Measurements from ENCODE around the gene FHOD3.
"Not testable (repeated sequence)": the region's sequence is repeated elsewhere in the genome, so short reads cannot be mapped to it uniquely, and the experiment has no call there.

Gene FHOD3

GRCh38 chr18:36546876-36547275, 249.4 kb downstream of the FHOD3 start:
- in situ Hi-C loops (cut with MboI; ENCODE audit: low pct_unique_long_range_greater_than_20kb, low sequenced_read_pairs, unreplicated experiment): no loop called here
- TF ChIP-seq CTCF (IDR thresholded peaks at IDR 0.05; ENCODE audit: extremely low read depth, insufficient read depth, missing control alignments): no peak
- DNase-seq (ENCODE audit: low spot score): no peak

GRCh38 chr18:36547544-36547943, 250.0 kb downstream of the FHOD3 start:
- in situ Hi-C loops (cut with MboI; ENCODE audit: low pct_unique_long_range_greater_than_20kb, low sequenced_read_pairs, unreplicated experiment): no loop called here

GRCh38 chr18:36551274-36551673, 253.8 kb downstream of the FHOD3 start:
- in situ Hi-C loops (cut with MboI; ENCODE audit: low pct_unique_long_range_greater_than_20kb, low sequenced_read_pairs, unreplicated experiment); DNase-seq (ENCODE audit: low spot score): not testable (repeated sequence)

More at GRCh38 chr18:36547544-36547943, 250.0 kb downstream of the FHOD3 start:
- no peak for TF ChIP-seq CTCF (IDR thresholded peaks at IDR 0.05; ENCODE audit: extremely low read depth, insufficient read depth, missing control alignments)
- DNase-seq (ENCODE audit: low spot score): no peak

GRCh38 chr18:36558234-36558633, 260.7 kb downstream of the FHOD3 start:
- DNase-seq (ENCODE audit: low spot score): no peak
- TF ChIP-seq CTCF (IDR thresholded peaks at IDR 0.05; ENCODE audit: extremely low read depth, insufficient read depth, missing control alignments): no peak
- in situ Hi-C loops (cut with MboI; ENCODE audit: low pct_unique_long_range_greater_than_20kb, low sequenced_read_pairs, unreplicated experiment): no loop called here

- TF ChIP-seq CTCF (IDR thresholded peaks at IDR 0.05; ENCODE audit: extremely low read depth, insufficient read depth, missing control alignments): no peak
- in situ Hi-C loops (cut with MboI; ENCODE audit: low pct_unique_long_range_greater_than_20kb, low sequenced_read_pairs, unreplicated experiment): no loop called here
- no peak for DNase-seq (ENCODE audit: low spot score)
These were observed 261.8 kb downstream of the FHOD3 start for GRCh38 chr18:36559149-36559857.

GRCh38 chr18:36560187-36560586, 262.7 kb downstream of the FHOD3 start:
- no peak for TF ChIP-seq CTCF (IDR thresholded peaks at IDR 0.05; ENCODE audit: extremely low read depth, insufficient read depth, missing control alignments)
- in situ Hi-C loops (cut with MboI; ENCODE audit: low pct_unique_long_range_greater_than_20kb, low sequenced_read_pairs, unreplicated experiment): no loop called here
- no peak for DNase-seq (ENCODE audit: low spot score)

- TF ChIP-seq CTCF (IDR thresholded peaks at IDR 0.05; ENCODE audit: extremely low read depth, insufficient read depth, missing control alignments): no peak
- in situ Hi-C loops (cut with MboI; ENCODE audit: low pct_unique_long_range_greater_than_20kb, low sequenced_read_pairs, unreplicated experiment): no loop called here
- DNase-seq (ENCODE audit: low spot score): no peak
These were observed 263.5 kb downstream of the FHOD3 start for GRCh38 chr18:36561046-36561445.
